Left lung (tissue), 10 donors: ENCODE data around the gene MAPK4. TPM values are rescaled to one million over a fixed set of nuclear protein-coding genes. Genes with fewer than 3 reads are reported as not detected.

Experiments used
- ATAC-seq: fragments of 200-7000 bp; cut with Tn5 transposase; one replicate; pipeline ENCODE4 v1.9.1; 2020; ENCODE audit warnings: moderate library complexity
- DNase-seq, 4 donors: peaks; one replicate each; pipeline ENCODE4 v3.0.0-alpha.2; 2013 to 2020
- H3K27ac ChIP-seq, 2 donors: fragments of 200-600 bp; sonication (generic) in 1 of 2; one replicate each; pipeline versions ENCODE4 v1.5.0 to v1.8.0; 2020 to 2021
- H3K27me3 ChIP-seq, 2 donors: fragments of 200-600 bp; sonication (generic) in 1 of 2; one replicate each; pipeline versions ENCODE4 v1.5.0 to v1.8.0; 2020 to 2021
- H3K36me3 ChIP-seq, 2 donors: fragments of 200-600 bp; sonication (generic) in 1 of 2; one replicate each; pipeline versions ENCODE4 v1.5.0 to v1.8.0; 2020 to 2021
- H3K4me1 ChIP-seq, 2 donors: fragments of 200-600 bp; one replicate each; pipeline ENCODE4 v1.8.0; 2021
- H3K4me3 ChIP-seq, 2 donors: fragments of 200-600 bp; sonication (generic) in 1 of 2; one replicate each; pipeline versions ENCODE4 v1.5.0 to v1.8.0; 2020 to 2021; ENCODE audit warnings: mild to moderate bottlenecking in 1 of 2
- H3K9me3 ChIP-seq, 2 donors: fragments of 200-600 bp; sonication (generic) in 1 of 2; one replicate each; pipeline versions ENCODE4 v1.5.0 to v1.8.0; 2020 to 2021
- intact Hi-C, 2 donors: fragments of 100-400 bp; cut with DNase I; formaldehyde crosslinking; loops; one replicate each; pipeline versions ENCODE4 v1.11.2 to v1.14.2; 2022
- polyA plus RNA-seq, 6 donors: library from polyadenylated mRNA; unstranded; fragments of 120-200 nt; gene quantifications; one replicate each; pipeline ENCODE4 v1.2.1, GENCODE V29; 2013; ENCODE audit not compliant: insufficient read length in 6 of 6
- total RNA-seq, 2 donors: library from RNA; stranded (reverse); fragmentation: NEBNext Ultra II Directional; extraction: Animal tissue kit (Norgen Biotek cat#: 25700); gene quantifications; one replicate each; pipeline ENCODE4 v1.2.1, GENCODE V29; 2021
- TF ChIP-seq, protein P1 (sequence below), 2 donors: fragments of 200-600 bp; sonication (generic) in 1 of 2; IDR thresholded peaks; one replicate each; pipeline versions ENCODE4 v1.5.0 to v1.8.0; 2021; ENCODE audit warnings: antibody characterized with exemption in 2 of 2
- donor health status: DM: no; HTN: yes; CAD: no.
- donor health status: DM: no; HTN: no; CAD: no.

Gene MAPK4
- total and polyA plus RNA-seq, 8 donors: 0.55 to 2.1 (median 1.3) TPM

GRCh38 chr18:50707855-50708469, 148.1 kb downstream of the MAPK4 start:
- no peaks in the 10 kb centered on the region for H3K9me3 ChIP-seq
- no peaks in the 10 kb centered on the region for H3K27me3 ChIP-seq
- intact Hi-C loops: no loop called here
- H3K4me1 ChIP-seq: no peaks in the 10 kb centered on the region
- TF ChIP-seq, protein P1, sequence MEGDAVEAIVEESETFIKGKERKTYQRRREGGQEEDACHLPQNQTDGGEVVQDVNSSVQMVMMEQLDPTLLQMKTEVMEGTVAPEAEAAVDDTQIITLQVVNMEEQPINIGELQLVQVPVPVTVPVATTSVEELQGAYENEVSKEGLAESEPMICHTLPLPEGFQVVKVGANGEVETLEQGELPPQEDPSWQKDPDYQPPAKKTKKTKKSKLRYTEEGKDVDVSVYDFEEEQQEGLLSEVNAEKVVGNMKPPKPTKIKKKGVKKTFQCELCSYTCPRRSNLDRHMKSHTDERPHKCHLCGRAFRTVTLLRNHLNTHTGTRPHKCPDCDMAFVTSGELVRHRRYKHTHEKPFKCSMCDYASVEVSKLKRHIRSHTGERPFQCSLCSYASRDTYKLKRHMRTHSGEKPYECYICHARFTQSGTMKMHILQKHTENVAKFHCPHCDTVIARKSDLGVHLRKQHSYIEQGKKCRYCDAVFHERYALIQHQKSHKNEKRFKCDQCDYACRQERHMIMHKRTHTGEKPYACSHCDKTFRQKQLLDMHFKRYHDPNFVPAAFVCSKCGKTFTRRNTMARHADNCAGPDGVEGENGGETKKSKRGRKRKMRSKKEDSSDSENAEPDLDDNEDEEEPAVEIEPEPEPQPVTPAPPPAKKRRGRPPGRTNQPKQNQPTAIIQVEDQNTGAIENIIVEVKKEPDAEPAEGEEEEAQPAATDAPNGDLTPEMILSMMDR (IDR thresholded peaks at IDR 0.05): no peak
- no peak overlapping the region for H3K4me3 ChIP-seq
- no peak overlapping the region for H3K27ac ChIP-seq
- peak in 2 of 4 donors; percentile 90 to 92 for DNase-seq
- ATAC-seq: peak; percentile 59
- no peaks in the 10 kb centered on the region for H3K36me3 ChIP-seq

- no peaks in the 10 kb centered on the region for H3K27me3 ChIP-seq
- no peaks in the 10 kb centered on the region for H3K4me1 ChIP-seq
- H3K36me3 ChIP-seq: no peaks in the 10 kb centered on the region
- no peak overlapping the region for H3K27ac ChIP-seq
- ATAC-seq (no peak), DNase-seq (no peak)
- intact Hi-C loops: no loop called here
- no peak overlapping the region for H3K4me3 ChIP-seq
- H3K9me3 ChIP-seq: no peaks in the 10 kb centered on the region
- TF ChIP-seq, protein P1 (IDR thresholded peaks at IDR 0.05): no peak
Measured at GRCh38 chr18:50709193-50709592, 149.3 kb downstream of the MAPK4 start.

GRCh38 chr18:50711386-50711785, 151.5 kb downstream of the MAPK4 start:
- Histone ChIP-seq H3K27me3 (no peaks in the 10 kb centered on the region), H3K4me3 (no peak overlapping the region), H3K36me3 (no peaks in the 10 kb centered on the region), H3K4me1 (no peaks in the 10 kb centered on the region), H3K27ac (no peak overlapping the region), H3K9me3 (no peaks in the 10 kb centered on the region)
- no peak for ATAC-seq
- TF ChIP-seq, protein P1 (IDR thresholded peaks at IDR 0.05): no peak
- DNase-seq: no peak
- intact Hi-C loops: no loop called here

GRCh38 chr18:50715919-50716318, 156.0 kb downstream of the MAPK4 start:
- DNase-seq: no peak
- no peak for ATAC-seq
- Histone ChIP-seq H3K4me1 (no peaks in the 10 kb centered on the region), H3K36me3 (no peaks in the 10 kb centered on the region), H3K4me3 (no peak overlapping the region), H3K27me3 (no peaks in the 10 kb centered on the region), H3K9me3 (no peaks in the 10 kb centered on the region), H3K27ac (no peak overlapping the region)
- intact Hi-C loops: no loop called here
- TF ChIP-seq, protein P1 (IDR thresholded peaks at IDR 0.05): no peak

DNA sequence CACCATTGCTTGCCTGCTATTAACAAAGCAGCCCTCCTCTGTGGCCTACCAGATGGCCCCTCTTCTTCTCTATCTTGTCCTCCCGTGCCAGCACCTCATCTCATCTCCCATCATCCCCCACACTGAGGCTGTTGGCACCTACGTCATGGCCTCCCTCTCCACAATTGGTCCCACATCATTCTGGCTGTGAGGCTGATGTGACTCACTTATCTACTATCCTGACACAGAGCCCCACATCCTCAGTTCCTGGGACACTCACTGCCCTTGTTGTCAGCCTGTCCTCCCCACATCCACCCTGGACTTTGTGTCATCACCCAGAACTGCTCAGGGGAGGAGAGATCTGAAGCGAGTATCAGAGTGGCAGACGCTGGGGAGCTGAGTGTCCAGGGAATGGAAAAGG, 157.0 kb downstream of the MAPK4 start:
- Histone ChIP-seq H3K4me1 (no peaks in the 10 kb centered on the region), H3K4me3 (no peak overlapping the region), H3K9me3 (no peaks in the 10 kb centered on the region), H3K36me3 (no peaks in the 10 kb centered on the region), H3K27ac (no peak overlapping the region), H3K27me3 (no peaks in the 10 kb centered on the region)
- TF ChIP-seq, protein P1 (IDR thresholded peaks at IDR 0.05): no peak
- intact Hi-C loops: no loop called here
- DNase-seq (no peak), ATAC-seq (no peak)
